Measurements from ENCODE around the gene DLGAP1.

The DLGAP1 gene

DNA sequence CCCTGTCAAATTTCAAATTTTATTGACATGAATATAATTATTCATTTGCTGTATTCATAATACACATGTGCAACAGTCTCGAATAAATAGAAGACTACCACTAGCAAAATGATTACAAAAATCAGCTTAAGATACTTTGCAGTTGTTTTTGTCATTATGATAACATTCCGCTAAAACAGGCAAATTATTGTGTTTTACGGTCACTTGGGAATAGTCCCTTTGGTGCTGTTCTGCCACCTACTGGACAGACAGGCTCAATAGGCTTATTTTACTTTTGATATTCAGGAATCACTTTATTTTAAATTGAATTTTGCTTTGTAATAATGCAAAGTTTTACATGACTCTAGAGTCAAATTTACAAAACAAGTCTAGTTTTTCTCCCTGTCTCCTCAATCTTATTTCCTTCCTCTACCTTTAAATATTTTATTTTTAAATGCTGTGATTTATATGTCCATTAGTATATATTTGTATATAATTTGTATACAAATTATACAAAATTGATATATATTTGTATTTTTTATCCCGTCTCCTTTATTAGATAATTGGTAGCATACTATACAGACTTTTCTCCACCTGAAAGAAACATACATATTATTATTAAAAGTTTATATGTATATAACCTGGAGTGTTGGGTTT lies 456.3 kb downstream of the DLGAP1 start:
- DNase-seq (ENCODE audit: low spot score), result peak; percentile 18

DNA sequence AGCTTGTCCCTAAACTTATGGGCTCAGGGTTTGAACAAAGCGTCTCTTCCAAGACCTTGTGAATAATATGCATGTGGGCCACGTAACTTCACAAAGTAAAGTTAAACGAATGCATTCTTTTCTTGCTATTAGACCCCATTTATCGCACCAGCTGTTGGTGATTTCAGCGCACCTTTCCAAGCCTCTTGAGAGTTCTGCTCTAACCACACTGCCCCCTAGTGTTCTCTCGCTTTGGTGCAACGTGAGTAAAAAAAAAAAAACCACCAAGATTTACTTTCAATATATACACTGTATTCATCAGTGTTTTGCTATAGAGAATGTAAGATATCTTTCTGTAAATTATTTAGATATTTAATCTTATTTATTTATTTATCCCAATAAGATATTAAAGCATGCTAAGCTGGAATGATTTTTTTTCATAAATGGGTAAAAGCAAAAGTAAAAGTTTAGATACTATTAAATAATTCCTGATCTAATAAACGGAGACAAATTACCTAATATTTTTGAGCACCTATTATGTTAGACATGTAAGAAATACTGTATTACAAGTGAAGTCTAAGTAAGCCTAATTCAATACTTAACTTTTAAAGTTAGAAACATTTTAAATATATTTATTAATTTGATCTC lies 459.5 kb downstream of the DLGAP1 start:
- DNase-seq (ENCODE audit: low spot score), result peak; percentile 32
- TF ChIP-seq, protein P1, sequence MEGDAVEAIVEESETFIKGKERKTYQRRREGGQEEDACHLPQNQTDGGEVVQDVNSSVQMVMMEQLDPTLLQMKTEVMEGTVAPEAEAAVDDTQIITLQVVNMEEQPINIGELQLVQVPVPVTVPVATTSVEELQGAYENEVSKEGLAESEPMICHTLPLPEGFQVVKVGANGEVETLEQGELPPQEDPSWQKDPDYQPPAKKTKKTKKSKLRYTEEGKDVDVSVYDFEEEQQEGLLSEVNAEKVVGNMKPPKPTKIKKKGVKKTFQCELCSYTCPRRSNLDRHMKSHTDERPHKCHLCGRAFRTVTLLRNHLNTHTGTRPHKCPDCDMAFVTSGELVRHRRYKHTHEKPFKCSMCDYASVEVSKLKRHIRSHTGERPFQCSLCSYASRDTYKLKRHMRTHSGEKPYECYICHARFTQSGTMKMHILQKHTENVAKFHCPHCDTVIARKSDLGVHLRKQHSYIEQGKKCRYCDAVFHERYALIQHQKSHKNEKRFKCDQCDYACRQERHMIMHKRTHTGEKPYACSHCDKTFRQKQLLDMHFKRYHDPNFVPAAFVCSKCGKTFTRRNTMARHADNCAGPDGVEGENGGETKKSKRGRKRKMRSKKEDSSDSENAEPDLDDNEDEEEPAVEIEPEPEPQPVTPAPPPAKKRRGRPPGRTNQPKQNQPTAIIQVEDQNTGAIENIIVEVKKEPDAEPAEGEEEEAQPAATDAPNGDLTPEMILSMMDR (IDR thresholded peaks at IDR 0.05; ENCODE audit: extremely low read depth, missing control alignments), result peak; percentile 53

More for the DNA sequence above, 456.3 kb downstream of the DLGAP1 start:
- TF ChIP-seq, protein P1 (IDR thresholded peaks at IDR 0.05; ENCODE audit: extremely low read depth, missing control alignments), result peak; percentile 34

DNA sequence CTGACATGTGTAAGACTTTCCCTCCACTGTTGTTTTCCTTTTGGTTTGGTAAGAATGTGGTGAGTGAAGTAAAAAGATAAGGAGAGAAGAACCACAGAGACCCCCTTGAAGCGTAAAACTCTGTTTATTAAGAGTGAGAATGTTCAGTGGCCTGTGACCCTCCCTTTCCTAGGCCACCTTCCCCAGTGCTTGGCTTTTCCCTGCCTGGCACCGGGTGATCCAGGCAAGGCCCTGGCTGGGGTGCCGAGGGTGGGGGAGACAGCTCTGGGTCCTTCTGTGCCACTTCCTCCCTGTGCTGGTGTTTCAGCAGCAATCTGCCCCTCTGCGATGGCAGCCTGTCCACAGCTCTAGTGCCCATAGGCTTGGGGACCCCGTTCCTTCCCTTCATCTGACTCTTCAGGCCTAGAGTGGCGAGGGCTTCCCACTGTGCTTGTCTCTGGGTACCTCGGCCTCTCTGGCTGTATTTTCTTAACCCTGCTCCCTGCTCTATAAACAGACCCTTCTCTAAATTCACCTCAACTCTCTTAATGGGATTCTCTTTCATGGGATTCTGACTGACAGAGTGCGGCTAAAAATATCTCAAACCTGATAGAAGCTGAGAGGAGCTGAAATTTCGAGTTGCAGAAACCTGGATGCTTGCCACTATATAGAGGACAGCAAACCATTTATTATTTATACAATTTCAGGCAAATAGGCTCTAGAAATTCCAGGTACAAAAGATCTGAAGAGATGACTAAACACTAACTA lies 461.0 kb downstream of the DLGAP1 start:
- TF ChIP-seq, protein P1 (IDR thresholded peaks at IDR 0.05; ENCODE audit: extremely low read depth, missing control alignments), result no peak

DNA sequence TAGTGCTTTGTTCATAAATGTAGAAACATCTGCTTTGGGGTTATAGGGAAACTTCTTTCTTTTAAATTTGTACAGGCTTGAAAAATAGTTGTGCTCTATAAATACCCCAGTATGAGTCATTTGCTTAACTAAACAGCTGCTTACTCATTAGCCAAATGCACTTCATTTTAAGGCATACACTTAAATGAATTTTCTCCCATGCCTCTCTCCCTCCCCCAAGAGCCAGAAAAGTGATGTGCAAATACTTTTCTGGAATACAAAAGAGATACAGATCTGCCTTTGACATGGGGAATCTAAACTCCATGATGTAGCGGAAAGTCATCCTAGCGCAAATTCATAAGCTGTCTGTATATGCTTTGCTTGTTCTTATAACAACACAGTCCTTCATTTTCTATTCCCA lies 469.4 kb downstream of the DLGAP1 start:
- DNase-seq (ENCODE audit: low spot score), result no peak
- TF ChIP-seq, protein P1 (IDR thresholded peaks at IDR 0.05; ENCODE audit: extremely low read depth, missing control alignments), result no peak

More for the DNA sequence above, 461.0 kb downstream of the DLGAP1 start:
- no peak for DNase-seq (ENCODE audit: low spot score)

DNA sequence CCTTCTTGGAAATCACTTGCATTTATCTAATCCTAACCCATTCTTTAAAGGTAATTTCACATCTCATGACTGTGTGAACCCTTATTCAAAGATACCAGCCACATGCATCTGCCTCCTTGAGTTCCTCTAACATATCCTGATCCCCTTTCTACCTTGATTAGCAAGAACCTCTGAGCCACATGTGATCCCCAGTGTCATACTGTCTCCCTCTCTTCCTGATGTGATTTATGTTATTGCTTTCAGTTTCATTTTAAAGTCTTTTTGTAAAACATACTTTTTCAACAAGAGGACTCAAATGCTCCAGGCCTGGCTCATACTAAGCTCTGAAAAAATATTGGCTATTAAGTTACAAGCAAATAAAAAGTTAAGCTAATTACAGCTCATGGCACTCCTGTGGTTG lies 470.1 kb downstream of the DLGAP1 start:
- DNase-seq (ENCODE audit: low spot score), result no peak
- TF ChIP-seq, protein P1 (IDR thresholded peaks at IDR 0.05; ENCODE audit: extremely low read depth, missing control alignments), result no peak

DNA sequence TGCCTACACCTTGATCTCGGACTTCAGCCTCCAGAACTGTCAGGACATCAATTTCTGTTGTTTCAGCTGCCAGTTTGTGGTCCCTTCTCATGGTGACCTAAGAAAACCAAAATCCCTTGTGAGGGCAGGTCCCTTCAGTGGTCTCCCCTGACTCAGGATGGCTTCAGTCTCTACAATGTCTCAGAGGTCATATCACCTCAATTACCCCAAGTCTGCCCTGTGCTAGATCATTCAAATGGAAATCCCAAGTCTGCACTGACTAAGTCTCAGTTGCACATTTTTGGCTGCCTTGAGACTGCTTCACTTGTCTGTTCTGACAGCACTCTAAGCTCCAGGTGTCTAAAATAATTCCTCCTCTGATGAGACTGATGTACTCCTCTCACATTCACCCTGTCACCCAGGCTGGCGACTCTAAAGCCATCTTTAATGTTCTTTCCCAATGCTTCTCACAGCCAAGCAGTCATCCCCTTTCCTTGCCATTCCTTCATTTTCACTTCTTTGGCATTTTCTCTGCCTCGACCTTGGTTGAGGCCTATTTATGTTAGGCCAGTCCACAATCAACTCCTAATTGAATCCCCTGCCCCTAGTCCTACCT lies 470.8 kb downstream of the DLGAP1 start:
- DNase-seq (ENCODE audit: low spot score), result no peak
- TF ChIP-seq, protein P1 (IDR thresholded peaks at IDR 0.05; ENCODE audit: extremely low read depth, missing control alignments), result no peak

Data from GM20000 (cell line).